GM12878 (cell line): ENCODE results near the gene KYAT1. TPM values are rescaled to one million over a fixed set of nuclear protein-coding genes. Genes with fewer than 3 reads are reported as not detected.

Source experiments
- ATF7 ChIP-seq: fragments of 450-650 bp; IDR thresholded peaks from 2 replicates; pipeline ENCODE4 v1.6.1; 2016; ENCODE audit warnings: low read depth, mild to moderate bottlenecking
- BCLAF1 ChIP-seq: fragments of 450-650 bp; IDR thresholded peaks from 2 replicates; pipeline ENCODE4 v1.6.1; 2017; ENCODE audit warnings: antibody characterized with exemption, mild to moderate bottlenecking, moderate library complexity
- BHLHE40 ChIP-seq, 2 experiments: fragments of 450-650 bp in 1 of 2; IDR thresholded peaks; 2 replicates each; pipeline ENCODE4 v1.6.1; 2011 to 2017; ENCODE audit warnings: low read depth in 2 of 2, borderline replicate concordance in 1 of 2, improper control_type of control experiment in 1 of 2, low read length in 1 of 2, mild to moderate bottlenecking in 1 of 2
- BMI1 ChIP-seq: fragments of 450-650 bp; IDR thresholded peaks from 2 replicates; pipeline ENCODE4 v1.6.1; 2016; ENCODE audit warnings: mild to moderate bottlenecking, moderate library complexity, borderline replicate concordance
- CEBPZ ChIP-seq: fragments of 150-350 bp; IDR thresholded peaks from 2 replicates; pipeline ENCODE4 v1.6.1; 2016; ENCODE audit warnings: low read depth, low read length
- CHD2 ChIP-seq: IDR thresholded peaks from 2 replicates; pipeline ENCODE4 v1.6.1; 2011; ENCODE audit warnings: low read depth, low read length, improper control_type of control experiment, borderline replicate concordance
- CREM ChIP-seq: IDR thresholded peaks from 2 replicates; pipeline ENCODE4 v1.6.1; 2014; ENCODE audit warnings: antibody characterized with exemption, low read depth
- E4F1 ChIP-seq: fragments of 450-650 bp; IDR thresholded peaks from 2 replicates; pipeline ENCODE4 v1.6.1; 2018; ENCODE audit warnings: borderline replicate concordance, mild to moderate bottlenecking; ENCODE audit not compliant: partially characterized antibody
- EGR1 ChIP-seq, 2 experiments: IDR thresholded peaks; 1 replicate in 1 of 2; 2 replicates in 1 of 2; pipeline ENCODE4 v1.6.1; 2011 to 2012; ENCODE audit warnings: low read depth in 2 of 2, low read length in 2 of 2, borderline replicate concordance in 1 of 2, mild to moderate bottlenecking in 1 of 2, moderate library complexity in 1 of 2
- EP300 ChIP-seq, 2 experiments: fragments of 150-350 bp in 1 of 2; IDR thresholded peaks; 2 replicates each; pipeline ENCODE4 v1.6.1; 2011 to 2012; ENCODE audit warnings: low read depth in 2 of 2, low read length in 2 of 2, borderline replicate concordance in 1 of 2, improper control_type of control experiment in 1 of 2, inconsistent platforms in 1 of 2; ENCODE audit not compliant: control insufficient read depth in 1 of 2
- MAX ChIP-seq: IDR thresholded peaks from 2 replicates; pipeline ENCODE4 v1.6.1; 2012; ENCODE audit warnings: low read depth, low read length, improper control_type of control experiment
- MYB ChIP-seq: fragments of 150-350 bp; IDR thresholded peaks from 2 replicates; pipeline ENCODE4 v1.6.1; 2014; ENCODE audit warnings: mild to moderate bottlenecking, low read depth, low read length, borderline replicate concordance
- SPI1 ChIP-seq: IDR thresholded peaks from 2 replicates; pipeline ENCODE4 v1.6.1; 2011; ENCODE audit warnings: low read depth, mild to moderate bottlenecking, low read length, moderate library complexity, borderline replicate concordance; ENCODE audit not compliant: insufficient read depth
- ZBTB33 ChIP-seq: fragments of 450-650 bp; IDR thresholded peaks from 2 replicates; pipeline ENCODE4 v1.6.1; 2017; ENCODE audit warnings: mild to moderate bottlenecking
- ZNF24 ChIP-seq: fragments of 450-650 bp; IDR thresholded peaks from 2 replicates; pipeline ENCODE4 v1.6.1; 2017; ENCODE audit warnings: antibody characterized with exemption, mild to moderate bottlenecking
- polyA plus RNA-seq, 11 experiments: library from polyadenylated mRNA; depleted of rRNA in 4 of 11; unstranded in 6 of 11; stranded (reverse) in 5 of 11; fragments of >200 nt; fragmentation: Nextera tagmentation in 4 of 11; fragmentation: Illumina TruSeq in 1 of 11; extraction: Ambion mirVana in 4 of 11; extraction: Trizol in 1 of 11; gene quantifications; 1 replicate in 1 of 11; 2 replicates in 10 of 11; pipeline versions ENCODE4 v1.2.1 to v1.2.3, GENCODE V29; 2011 to 2016; ENCODE audit warnings: inconsistent platforms in 2 of 11, missing spikeins in 2 of 11, low read depth in 1 of 11
- total RNA-seq, 4 experiments: library from RNA; depleted of rRNA in 3 of 4; stranded (reverse); fragments of >200 nt in 3 of 4; fragmentation: Illumina TruSeq in 1 of 4; extraction: Trizol in 1 of 4; gene quantifications; 2 replicates each; pipeline versions ENCODE4 v1.2.1 to v1.2.3, GENCODE V29; 2013 to 2021

KYAT1 gene
- total and polyA plus RNA-seq, 10 of the 15 experiments (the other 5 are each of a cell fraction or from before 2014, with no cell fraction given) = 5.8 to 15.7 (median 11.4) TPM

- TF ChIP-seq EP300 (IDR thresholded peaks at IDR 0.05; ENCODE audit: borderline replicate concordance in 1 of 2, control insufficient read depth in 1 of 2, low read depth in 2 of 2, low read length in 2 of 2) (no peak), MAX (no peak; the same call in 1 of the 2 replicates), BMI1 (no peak), MYB (no peak), ZNF24 (no peak), CEBPZ (no peak), E4F1 (peak; percentile 93), BHLHE40 (IDR thresholded peaks at IDR 0.05; ENCODE audit: borderline replicate concordance in 1 of 2, low read depth in 2 of 2, low read length in 1 of 2) (peak; percentile 43 to 49; a peak in 2 of 4 replicates), CHD2 (0 out of 2 replicates have a peak, but pooled peaks have one; percentile 56), CREM (peak; percentile 98), ATF7 (peak; percentile 98), BCLAF1 (no peak), ZBTB33 (no peak), SPI1 (peak; percentile 53), EGR1 (IDR thresholded peaks at IDR 0.05; ENCODE audit: borderline replicate concordance in 1 of 2, low read depth in 2 of 2, low read length in 2 of 2) (peak in 1 of 2 experiments; percentile 67; a peak in 1 of 3 replicates)
These were observed at the start of gene KYAT1, which contains the start of gene LRRC8A (continued) for GRCh38 chr9:128881884-128882676.
